HL-60 (cell line): ENCODE data around the gene SLC22A23.

Source experiments
- POLR2AphosphoS5 ChIP-seq: IDR thresholded peaks from 2 replicates; pipeline ENCODE4 v1.6.1; 2012; ENCODE audit warnings: low read depth
- SPI1 ChIP-seq: IDR thresholded peaks from 2 replicates; pipeline ENCODE4 v1.6.1; 2012; ENCODE audit warnings: low read depth, mild to moderate bottlenecking, borderline replicate concordance
- TF ChIP-seq, protein P1 (sequence below): IDR thresholded peaks from one replicate; pipeline ENCODE4 v1.5.1; 2011; ENCODE audit warnings: low read length, control low read depth, inconsistent platforms; ENCODE audit not compliant: insufficient read depth
- TF ChIP-seq, protein P2 (sequence below): IDR thresholded peaks from 2 replicates; pipeline ENCODE4 v1.6.1; 2012; ENCODE audit warnings: low read depth; ENCODE audit not compliant: insufficient replicate concordance

DNA sequence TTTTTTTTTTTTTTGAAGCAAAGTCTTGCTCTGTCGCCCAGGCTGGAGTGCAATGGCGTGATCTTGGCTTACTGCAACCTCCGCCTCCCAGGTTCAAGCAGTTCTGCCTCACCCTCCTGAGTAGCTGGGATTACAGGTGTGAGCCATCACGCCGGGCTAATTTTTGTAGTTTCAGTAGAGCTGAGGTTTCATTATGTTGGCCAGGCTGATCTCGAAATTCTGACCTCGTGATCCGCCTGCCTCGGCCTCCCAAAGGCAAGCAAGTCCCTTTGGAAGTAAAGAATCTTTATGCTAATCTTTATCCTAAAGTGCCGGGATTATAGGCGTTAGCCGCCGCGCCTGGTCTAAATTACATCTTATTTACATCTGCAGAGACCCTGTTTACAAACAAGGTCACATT lies 196.6 kb downstream of the SLC22A23 start:
- TF ChIP-seq, protein P1, sequence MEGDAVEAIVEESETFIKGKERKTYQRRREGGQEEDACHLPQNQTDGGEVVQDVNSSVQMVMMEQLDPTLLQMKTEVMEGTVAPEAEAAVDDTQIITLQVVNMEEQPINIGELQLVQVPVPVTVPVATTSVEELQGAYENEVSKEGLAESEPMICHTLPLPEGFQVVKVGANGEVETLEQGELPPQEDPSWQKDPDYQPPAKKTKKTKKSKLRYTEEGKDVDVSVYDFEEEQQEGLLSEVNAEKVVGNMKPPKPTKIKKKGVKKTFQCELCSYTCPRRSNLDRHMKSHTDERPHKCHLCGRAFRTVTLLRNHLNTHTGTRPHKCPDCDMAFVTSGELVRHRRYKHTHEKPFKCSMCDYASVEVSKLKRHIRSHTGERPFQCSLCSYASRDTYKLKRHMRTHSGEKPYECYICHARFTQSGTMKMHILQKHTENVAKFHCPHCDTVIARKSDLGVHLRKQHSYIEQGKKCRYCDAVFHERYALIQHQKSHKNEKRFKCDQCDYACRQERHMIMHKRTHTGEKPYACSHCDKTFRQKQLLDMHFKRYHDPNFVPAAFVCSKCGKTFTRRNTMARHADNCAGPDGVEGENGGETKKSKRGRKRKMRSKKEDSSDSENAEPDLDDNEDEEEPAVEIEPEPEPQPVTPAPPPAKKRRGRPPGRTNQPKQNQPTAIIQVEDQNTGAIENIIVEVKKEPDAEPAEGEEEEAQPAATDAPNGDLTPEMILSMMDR: no peak
- TF ChIP-seq POLR2AphosphoS5: no peak
- no peak for TF ChIP-seq SPI1
- TF ChIP-seq, protein P2, sequence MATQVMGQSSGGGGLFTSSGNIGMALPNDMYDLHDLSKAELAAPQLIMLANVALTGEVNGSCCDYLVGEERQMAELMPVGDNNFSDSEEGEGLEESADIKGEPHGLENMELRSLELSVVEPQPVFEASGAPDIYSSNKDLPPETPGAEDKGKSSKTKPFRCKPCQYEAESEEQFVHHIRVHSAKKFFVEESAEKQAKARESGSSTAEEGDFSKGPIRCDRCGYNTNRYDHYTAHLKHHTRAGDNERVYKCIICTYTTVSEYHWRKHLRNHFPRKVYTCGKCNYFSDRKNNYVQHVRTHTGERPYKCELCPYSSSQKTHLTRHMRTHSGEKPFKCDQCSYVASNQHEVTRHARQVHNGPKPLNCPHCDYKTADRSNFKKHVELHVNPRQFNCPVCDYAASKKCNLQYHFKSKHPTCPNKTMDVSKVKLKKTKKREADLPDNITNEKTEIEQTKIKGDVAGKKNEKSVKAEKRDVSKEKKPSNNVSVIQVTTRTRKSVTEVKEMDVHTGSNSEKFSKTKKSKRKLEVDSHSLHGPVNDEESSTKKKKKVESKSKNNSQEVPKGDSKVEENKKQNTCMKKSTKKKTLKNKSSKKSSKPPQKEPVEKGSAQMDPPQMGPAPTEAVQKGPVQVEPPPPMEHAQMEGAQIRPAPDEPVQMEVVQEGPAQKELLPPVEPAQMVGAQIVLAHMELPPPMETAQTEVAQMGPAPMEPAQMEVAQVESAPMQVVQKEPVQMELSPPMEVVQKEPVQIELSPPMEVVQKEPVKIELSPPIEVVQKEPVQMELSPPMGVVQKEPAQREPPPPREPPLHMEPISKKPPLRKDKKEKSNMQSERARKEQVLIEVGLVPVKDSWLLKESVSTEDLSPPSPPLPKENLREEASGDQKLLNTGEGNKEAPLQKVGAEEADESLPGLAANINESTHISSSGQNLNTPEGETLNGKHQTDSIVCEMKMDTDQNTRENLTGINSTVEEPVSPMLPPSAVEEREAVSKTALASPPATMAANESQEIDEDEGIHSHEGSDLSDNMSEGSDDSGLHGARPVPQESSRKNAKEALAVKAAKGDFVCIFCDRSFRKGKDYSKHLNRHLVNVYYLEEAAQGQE: no peak
